Smooth muscle cell (in vitro differentiated cells): ENCODE results near the gene MSMP. TPM values are rescaled to one million over a fixed set of nuclear protein-coding genes. Genes with fewer than 3 reads are reported as not detected.

ENCODE experiments used
- DNase-seq: peaks from one replicate; lab custom pipeline; 2025; ENCODE audit not compliant: unreplicated experiment; lab: John Stamatoyannopoulos, UW
- H2AFZ ChIP-seq: fragments of 200-600 bp; sonication (generic); 2 replicates; pipeline ENCODE4 v1.6.0; 2016; ENCODE audit warnings: antibody characterized with exemption, low read depth, mild to moderate bottlenecking
- H3F3A ChIP-seq: fragments of 200-600 bp; sonication (generic); 2 replicates; pipeline ENCODE4 v1.6.0; 2017; ENCODE audit warnings: antibody characterized with exemption, low read depth
- H3K27ac ChIP-seq: fragments of 200-600 bp; sonication (generic); 2 replicates; pipeline ENCODE4 v1.5.1; 2016; ENCODE audit warnings: low read depth, mild to moderate bottlenecking
- H3K27me3 ChIP-seq: fragments of 200-600 bp; sonication (generic); 2 replicates; pipeline ENCODE4 v1.6.1; 2016; ENCODE audit warnings: low read depth, mild to moderate bottlenecking
- H3K36me3 ChIP-seq: fragments of 200-600 bp; sonication (generic); 2 replicates; pipeline ENCODE4 v1.5.1; 2016; ENCODE audit warnings: low read depth
- H3K4me1 ChIP-seq: fragments of 200-600 bp; sonication (generic); 2 replicates; pipeline ENCODE4 v1.5.1; 2016; ENCODE audit warnings: low read depth
- H3K4me2 ChIP-seq: fragments of 200-600 bp; sonication (generic); 2 replicates; pipeline ENCODE4 v1.6.0; 2016; ENCODE audit warnings: mild to moderate bottlenecking
- H3K4me3 ChIP-seq: fragments of 200-600 bp; sonication (generic); 2 replicates; pipeline ENCODE4 v1.5.1; 2016; ENCODE audit warnings: mild to moderate bottlenecking
- H3K79me2 ChIP-seq: fragments of 200-600 bp; sonication (generic); 2 replicates; pipeline ENCODE4 v1.6.0; 2016; ENCODE audit warnings: low read depth, mild to moderate bottlenecking
- H3K9ac ChIP-seq: fragments of 200-600 bp; sonication (generic); 2 replicates; pipeline ENCODE4 v1.6.0; 2016; ENCODE audit warnings: low read depth
- H3K9me3 ChIP-seq: fragments of 200-600 bp; sonication (generic); replicated peaks from 2 replicates; pipeline ENCODE4 v1.5.1; 2016; ENCODE audit warnings: low read depth
- H4K20me1 ChIP-seq: fragments of 200-600 bp; sonication (generic); 2 replicates; pipeline ENCODE4 v1.6.0; 2016; ENCODE audit warnings: low read depth
- WGBS: methylation state at CpG from one replicate; pipeline ENCODE4 v1.1.7; 2016; ENCODE audit warnings: low lambda C conversion rate; 5-methylcytosine and 5-hydroxymethylcytosine counted together
- polyA plus RNA-seq: library from polyadenylated mRNA; unstranded; fragments of >200 nt; fragmentation: Nextera tagmentation; extraction: Ambion mirVana; gene quantifications from 2 replicates; pipeline ENCODE4 v1.2.1, GENCODE V29; 2016
- total RNA-seq: library from RNA; depleted of rRNA; stranded (reverse); fragments of >200 nt; gene quantifications from 2 replicates; pipeline ENCODE4 v1.2.3, GENCODE V29; 2014
- TF ChIP-seq, protein P1 (sequence below): fragments of 200-600 bp; sonication (generic); IDR thresholded peaks from 2 replicates; pipeline ENCODE4 v1.5.1; 2017; ENCODE audit warnings: borderline replicate concordance, mild to moderate bottlenecking, antibody characterized with exemption; ENCODE audit not compliant: insufficient read depth, poor library complexity, severe bottlenecking

The MSMP gene
- total and polyA plus RNA-seq, 2 experiments from 2014 or later: not detected

- no peaks in the 10 kb centered on the region for H3K36me3 ChIP-seq
- peaks cover 12% of the 10 kb centered on the region for H3K4me1 ChIP-seq
- peak within 1 kb of the TSS; percentile 91 for H3K4me2 ChIP-seq
- 2% methylated on average over 29 of the region's 64 CpGs for WGBS
- H3K27ac ChIP-seq: no peak within 1 kb of the TSS
- peak; percentile 27 for DNase-seq
- peak within 1 kb of the TSS; percentile 87 for H2AFZ ChIP-seq
- no peaks in the 10 kb centered on the region for H3K79me2 ChIP-seq
- no peaks in the 10 kb centered on the region for H3K9me3 ChIP-seq
- TF ChIP-seq, protein P1, sequence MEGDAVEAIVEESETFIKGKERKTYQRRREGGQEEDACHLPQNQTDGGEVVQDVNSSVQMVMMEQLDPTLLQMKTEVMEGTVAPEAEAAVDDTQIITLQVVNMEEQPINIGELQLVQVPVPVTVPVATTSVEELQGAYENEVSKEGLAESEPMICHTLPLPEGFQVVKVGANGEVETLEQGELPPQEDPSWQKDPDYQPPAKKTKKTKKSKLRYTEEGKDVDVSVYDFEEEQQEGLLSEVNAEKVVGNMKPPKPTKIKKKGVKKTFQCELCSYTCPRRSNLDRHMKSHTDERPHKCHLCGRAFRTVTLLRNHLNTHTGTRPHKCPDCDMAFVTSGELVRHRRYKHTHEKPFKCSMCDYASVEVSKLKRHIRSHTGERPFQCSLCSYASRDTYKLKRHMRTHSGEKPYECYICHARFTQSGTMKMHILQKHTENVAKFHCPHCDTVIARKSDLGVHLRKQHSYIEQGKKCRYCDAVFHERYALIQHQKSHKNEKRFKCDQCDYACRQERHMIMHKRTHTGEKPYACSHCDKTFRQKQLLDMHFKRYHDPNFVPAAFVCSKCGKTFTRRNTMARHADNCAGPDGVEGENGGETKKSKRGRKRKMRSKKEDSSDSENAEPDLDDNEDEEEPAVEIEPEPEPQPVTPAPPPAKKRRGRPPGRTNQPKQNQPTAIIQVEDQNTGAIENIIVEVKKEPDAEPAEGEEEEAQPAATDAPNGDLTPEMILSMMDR: no peak
- peak within 1 kb of the TSS; percentile 47 for H3K9ac ChIP-seq
- H3K4me3 ChIP-seq: peak within 1 kb of the TSS; percentile 57
- no peaks in the 10 kb centered on the region for H4K20me1 ChIP-seq
- no peaks in the 10 kb centered on the region for H3K27me3 ChIP-seq
- H3F3A ChIP-seq: no peaks in the 10 kb centered on the region
Measured at GRCh38 chr9:35791297-35791921, 37.3 kb upstream of the MSMP start, which contains the start of gene NPR2. Gene NPR2, plus strand, starts transcription at chr9:35791591. Its CDS starts 818 bp downstream, at chr9:35792409.

- Histone ChIP-seq H3K4me2 (peak overlapping the region; percentile 91), H3K9ac (no peak overlapping the region)
Measured at GRCh38 chr9:35790385-35791296, 36.6 kb upstream of the MSMP start.

DNA sequence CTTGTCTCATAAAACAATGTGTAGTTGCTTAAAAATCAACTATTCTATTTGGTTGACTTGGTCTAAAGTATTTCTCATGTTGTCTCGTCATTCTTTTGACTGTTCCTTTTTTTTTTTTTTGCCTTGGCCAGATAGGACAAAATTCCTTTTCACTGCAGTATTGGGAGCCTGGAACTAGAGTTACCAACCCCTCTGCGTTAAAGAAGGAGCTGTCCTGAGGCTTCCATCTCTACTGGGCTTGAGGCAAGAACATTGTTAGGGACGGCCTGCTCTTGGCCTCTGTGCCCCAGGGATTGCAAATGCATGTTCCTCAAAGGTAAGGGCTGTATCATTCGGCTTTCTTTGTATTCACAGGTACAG is 35.9 kb upstream of the MSMP start:
- Histone ChIP-seq H3K36me3 (no peaks in the 10 kb centered on the region), H3K79me2 (no peaks in the 10 kb centered on the region), H3K4me3 (no peak overlapping the region), H3K9ac (no peak overlapping the region), H2AFZ (no peak overlapping the region), H3K27me3 (no peaks in the 10 kb centered on the region), H3K4me2 (no peak overlapping the region), H3F3A (no peaks in the 10 kb centered on the region), H3K27ac (no peak overlapping the region), H4K20me1 (no peaks in the 10 kb centered on the region), H3K9me3 (no peaks in the 10 kb centered on the region), H3K4me1 (peaks cover 12% of the 10 kb centered on the region)
- DNase-seq: no peak
- TF ChIP-seq, protein P1: no peak
- 42% methylated on average over 4 of the region's 4 CpGs for WGBS

More at GRCh38 chr9:35790385-35791296, 36.6 kb upstream of the MSMP start:
- Histone ChIP-seq H3K4me1 (peaks cover 12% of the 10 kb centered on the region), H3K4me3 (peak overlapping the region; percentile 57), H3K27me3 (no peaks in the 10 kb centered on the region), H3F3A (no peaks in the 10 kb centered on the region), H3K9me3 (no peaks in the 10 kb centered on the region), H3K27ac (no peak overlapping the region), H2AFZ (peak overlapping the region; percentile 87), H3K79me2 (no peaks in the 10 kb centered on the region), H4K20me1 (no peaks in the 10 kb centered on the region), H3K36me3 (no peaks in the 10 kb centered on the region)
- TF ChIP-seq, protein P1: peak; percentile 84
- DNase-seq: peak; percentile 17
- WGBS: 24% methylated on average over 34 of the region's 37 CpGs
